ENCODE data around the gene CD7. TPM values are rescaled to one million over a fixed set of nuclear protein-coding genes. Genes with fewer than 3 reads are reported as not detected.

Gene CD7
- total RNA-seq, 1 experiment from 2014 or later, result 0.77 TPM

GRCh38 chr17:82304826-82305726, 12.3 kb downstream of the CD7 start:
- Histone ChIP-seq H3K27ac (ENCODE audit: low read length) (no peak overlapping the region), H3K9me3 (ENCODE audit: control insufficient read depth, insufficient read depth, low read depth, low read length) (no peaks in the 10 kb centered on the region), H3K4me3 (ENCODE audit: low read depth in 2 of 2, low read length in 2 of 2) (no peak overlapping the region), H3K4me1 (ENCODE audit: control insufficient read depth, insufficient read depth, low read length) (peaks cover 18% of the 10 kb centered on the region), H3K36me3 (ENCODE audit: control insufficient read depth, insufficient read depth, low read length) (no peaks in the 10 kb centered on the region), H3K27me3 (ENCODE audit: control insufficient read depth, insufficient read depth, low read length) (no peaks in the 10 kb centered on the region)
- ATAC-seq (no peak), DNase-seq (ENCODE audit: low read depth, low spot score) (no peak)
- in situ Hi-C loops (cut with HindIII; ENCODE audit: low pct_unique_long_range_greater_than_20kb, low sequenced_read_pairs), result no loop called here
- POLR2A ChIA-PET, result interaction anchor here (0.6 kb wide), 1 partner anchor 110 kb away, joined by 4 read pairs; no protein-coding TSS in a partner anchor
- TF ChIP-seq SIN3A (IDR thresholded peaks at IDR 0.05; ENCODE audit: borderline replicate concordance, insufficient read depth, low read depth, low read length), result no peak
- TF ChIP-seq CTCF (IDR thresholded peaks at IDR 0.05), result no peak
- no TSS peak for BruUV-seq (replicated peaks)
- CTCF ChIA-PET, result no interaction called here
- intact Hi-C loops (cut with micrococcal nuclease; ENCODE audit: unreplicated experiment), result no loop called here

GRCh38 chr17:82303944-82304808, 13.2 kb downstream of the CD7 start:
- DNase-seq (ENCODE audit: low read depth, low spot score), result no peak
- no peaks in the 10 kb centered on the region for H3K36me3 ChIP-seq (ENCODE audit: control insufficient read depth, insufficient read depth, low read length)
- ChIA-PET CTCF (no interaction called here), POLR2A (interaction anchor here (0.7 kb wide), 1 partner anchor 503 kb away, joined by 9 read pairs; no protein-coding TSS in a partner anchor)
- intact Hi-C loops (cut with micrococcal nuclease; ENCODE audit: unreplicated experiment) (no loop called here), in situ Hi-C loops (cut with HindIII; ENCODE audit: low pct_unique_long_range_greater_than_20kb, low sequenced_read_pairs) (no loop called here)
- no peaks in the 10 kb centered on the region for H3K27me3 ChIP-seq (ENCODE audit: control insufficient read depth, insufficient read depth, low read length)
- ATAC-seq, result no peak
- H3K4me3 ChIP-seq (ENCODE audit: low read depth in 2 of 2, low read length in 2 of 2), result no peak overlapping the region
- TF ChIP-seq POLR2AphosphoS5 (IDR thresholded peaks at IDR 0.05; ENCODE audit: low read depth, low read length) (no peak), TCF7L2 (IDR thresholded peaks at IDR 0.05; ENCODE audit: low read depth, low read length) (no peak), REST (IDR thresholded peaks at IDR 0.05; ENCODE audit: insufficient read depth in 1 of 2, low read depth in 2 of 2, low read length in 1 of 2) (no peak), SIN3A (IDR thresholded peaks at IDR 0.05; ENCODE audit: borderline replicate concordance, insufficient read depth, low read depth, low read length) (no peak), CTCF (IDR thresholded peaks at IDR 0.05) (no peak)
- H3K4me1 ChIP-seq (ENCODE audit: control insufficient read depth, insufficient read depth, low read length), result peaks cover 23% of the 10 kb centered on the region
- no peaks in the 10 kb centered on the region for H3K9me3 ChIP-seq (ENCODE audit: control insufficient read depth, insufficient read depth, low read depth, low read length)
- no TSS peak for BruUV-seq (replicated peaks)
- no peak overlapping the region for H3K27ac ChIP-seq (ENCODE audit: low read length)

All from Panc1 (cell line).